HS-5 (cell line): ENCODE measurements around the gene CUL1.
A peak's percentile ranks its signal among the peaks of the same experiment; 100 is the strongest.

Experiments
- DNase-seq: peaks from one replicate; pipeline ENCODE4 v3.0.0-alpha.2; 2012; ENCODE audit warnings: low read depth

Gene CUL1

GRCh38 chr7:148718431-148718830 is 19.7 kb downstream of the CUL1 start:
- no peak for DNase-seq

- no peak for DNase-seq
Observed at GRCh38 chr7:148719753-148720152, 21.1 kb downstream of the CUL1 start.

DNA sequence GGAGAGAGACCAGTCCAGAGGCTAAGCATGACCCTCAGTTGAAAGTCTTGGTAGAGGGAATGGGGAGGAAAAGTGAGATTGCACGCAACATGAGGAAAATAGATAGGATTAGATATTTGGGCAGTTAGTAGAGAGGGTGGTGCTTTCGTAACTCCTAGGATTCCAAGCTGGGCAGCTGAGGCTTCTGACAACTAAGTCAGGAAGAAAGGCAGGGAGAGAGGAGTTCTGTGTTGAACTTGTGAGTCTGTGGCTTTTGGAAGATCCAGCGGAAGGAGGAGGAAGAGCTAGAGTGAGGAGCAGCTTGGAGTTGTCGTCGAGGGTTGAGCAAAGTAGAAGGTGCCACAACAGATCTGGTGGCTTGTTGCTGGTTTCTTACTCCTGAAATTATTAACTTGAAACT is 21.8 kb downstream of the CUL1 start:
- no peak for DNase-seq

- no peak for DNase-seq
Observed at GRCh38 chr7:148721390-148721789, 22.7 kb downstream of the CUL1 start.

GRCh38 chr7:148722340-148723165 is 23.9 kb downstream of the CUL1 start:
- no peak for DNase-seq

- no peak for DNase-seq
Observed at GRCh38 chr7:148723166-148723559, 24.5 kb downstream of the CUL1 start.

- no peak for DNase-seq
Observed at GRCh38 chr7:148723846-148724245, 25.1 kb downstream of the CUL1 start.

DNA sequence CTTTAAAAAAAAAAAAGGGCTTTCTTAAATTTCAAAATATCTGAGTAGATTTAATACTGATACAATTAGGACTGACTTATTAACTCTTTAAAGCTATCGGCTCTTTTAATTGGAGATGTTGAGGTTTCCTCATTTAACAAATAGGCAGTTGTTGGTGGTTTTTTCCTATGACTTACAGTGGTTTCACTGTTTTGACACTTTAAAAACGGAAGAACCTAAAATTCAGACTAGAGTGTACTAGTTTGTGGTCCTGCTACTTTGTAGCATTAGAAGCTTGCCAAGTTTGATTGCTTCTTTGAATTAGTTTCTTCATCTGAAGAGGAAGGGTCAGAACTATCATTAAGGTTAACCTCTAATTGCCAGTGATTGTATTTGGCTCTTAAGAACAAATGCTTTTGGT is 27.7 kb downstream of the CUL1 start:
- no peak for DNase-seq

GRCh38 chr7:148727501-148728278 is 29.0 kb downstream of the CUL1 start:
- DNase-seq = no peak

GRCh38 chr7:148729984-148730733 is 31.5 kb downstream of the CUL1 start:
- peak; percentile 0 for DNase-seq

GRCh38 chr7:148732862-148733261 is 34.2 kb downstream of the CUL1 start:
- DNase-seq = no peak

DNA sequence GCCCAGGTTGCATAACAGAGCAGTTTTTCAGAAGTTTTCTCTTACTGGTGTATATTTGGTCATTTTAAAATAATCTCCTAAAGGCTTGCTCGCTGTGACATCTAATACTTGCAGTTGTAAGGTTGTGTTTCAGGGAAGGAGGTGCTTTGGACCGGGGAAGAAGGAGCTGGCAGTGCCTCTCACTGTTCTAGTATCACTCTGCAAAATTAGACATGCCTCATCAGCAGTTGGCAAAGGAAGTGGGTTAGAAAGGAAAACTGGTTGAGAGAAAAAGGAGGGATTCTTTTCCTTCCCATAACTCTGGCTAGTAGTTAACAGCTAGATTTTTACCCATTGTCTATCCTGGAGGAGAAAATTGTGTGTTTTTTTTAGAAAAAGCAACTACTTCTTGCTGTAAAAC is 34.8 kb downstream of the CUL1 start:
- no peak for DNase-seq

DNA sequence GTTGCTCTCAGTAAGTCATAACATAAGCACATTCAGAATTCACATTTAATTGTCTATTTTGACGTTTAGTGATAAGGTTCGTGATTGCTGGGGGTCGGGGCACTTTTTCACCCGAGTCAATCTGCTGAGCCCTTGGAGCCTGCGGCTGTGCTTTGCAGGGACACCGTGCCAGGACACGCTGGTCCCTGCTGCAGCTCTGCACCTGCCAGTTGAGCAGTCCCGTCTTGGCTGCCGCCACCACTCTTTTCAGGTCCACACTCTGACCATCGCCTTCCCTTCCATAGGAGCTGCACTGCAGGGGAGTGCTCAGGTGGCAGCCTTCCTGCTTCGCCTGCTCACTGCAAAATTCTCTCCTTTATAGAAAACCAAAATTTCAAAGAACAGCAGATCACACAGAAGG is 36.4 kb downstream of the CUL1 start:
- DNase-seq = no peak

DNA sequence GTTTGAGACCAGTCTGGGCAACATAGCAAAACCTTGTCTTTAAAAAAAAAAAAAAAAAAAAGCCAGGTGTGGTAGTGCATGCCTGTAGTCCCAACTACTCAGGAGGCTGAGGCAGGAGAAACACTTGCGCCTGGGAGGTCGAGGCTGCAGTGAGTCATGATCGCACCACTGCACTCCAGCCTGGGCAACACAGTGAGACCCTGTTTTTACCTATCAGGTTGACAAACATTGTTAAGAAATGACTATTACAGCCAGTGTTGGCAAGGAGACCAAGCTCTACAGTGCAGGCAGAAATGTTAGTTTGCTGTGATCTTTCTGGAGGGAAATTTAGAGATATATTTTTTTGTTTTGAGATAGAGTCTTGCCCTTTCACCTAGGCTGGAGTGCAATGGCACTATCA is 37.3 kb downstream of the CUL1 start:
- no peak for DNase-seq

DNA sequence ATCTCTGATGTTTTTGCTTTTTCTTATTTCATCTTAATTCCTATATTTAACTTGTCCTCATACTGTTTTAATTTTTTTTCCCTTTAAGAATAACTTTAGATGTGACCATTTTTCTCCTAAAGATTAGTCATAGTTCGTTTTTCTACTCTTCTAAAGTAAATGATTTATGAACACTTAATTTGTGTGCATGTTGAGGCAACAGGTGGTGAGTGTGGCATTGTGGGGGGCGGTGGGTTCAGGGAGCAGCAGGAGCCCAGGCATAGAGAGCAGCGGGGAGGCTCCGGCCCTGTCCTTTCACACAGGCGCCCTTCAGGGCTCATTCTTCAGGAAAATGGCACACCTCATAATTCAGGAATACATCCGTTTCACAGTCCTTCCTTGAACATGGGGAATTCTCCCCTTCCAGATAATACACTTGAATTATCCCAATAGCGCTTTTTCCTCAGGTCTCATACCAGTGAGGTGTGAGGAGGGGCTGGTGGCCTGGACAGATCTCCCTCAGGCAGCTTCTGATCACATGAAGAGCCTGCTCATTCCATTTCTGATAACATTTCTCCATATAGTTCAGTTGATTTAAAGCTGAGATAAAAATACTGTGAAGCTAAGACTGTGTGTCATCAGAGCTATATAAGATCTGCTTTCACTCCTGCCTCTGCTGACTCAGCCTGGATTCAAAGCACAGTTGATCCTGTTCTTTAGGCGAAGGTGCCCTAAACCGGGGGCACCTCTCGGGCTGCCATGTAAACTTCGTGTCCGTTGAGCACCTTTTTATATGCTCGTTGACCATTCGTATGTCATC is 40.2 kb downstream of the CUL1 start:
- no peak for DNase-seq

DNA sequence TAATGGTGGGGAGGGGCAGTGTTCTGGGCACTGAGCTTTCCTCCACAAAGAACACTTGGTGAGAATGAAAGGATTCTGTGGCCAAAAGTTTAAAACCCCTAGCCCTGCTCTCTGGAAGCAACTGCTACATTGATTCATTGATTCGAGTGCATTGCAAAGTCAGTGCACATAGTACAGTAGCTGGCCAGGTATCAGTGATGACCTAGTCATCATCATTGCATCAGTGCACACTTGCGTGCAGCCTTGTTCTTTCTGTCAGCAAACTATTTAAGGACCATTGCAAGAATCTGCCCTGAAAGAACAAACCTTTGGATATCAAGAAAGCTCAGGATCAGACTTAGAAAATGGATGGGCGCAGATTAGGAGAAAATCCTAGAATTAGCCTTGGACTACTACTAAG is 47.4 kb downstream of the CUL1 start:
- no peak for DNase-seq

- DNase-seq = no peak
Observed at GRCh38 chr7:148747274-148747673, 48.6 kb downstream of the CUL1 start.

GRCh38 chr7:148750442-148751355 is 52.0 kb downstream of the CUL1 start:
- DNase-seq = no peak

- no peak for DNase-seq
Observed at GRCh38 chr7:148753224-148753623, 54.5 kb downstream of the CUL1 start.

GRCh38 chr7:148754912-148755311 is 56.2 kb downstream of the CUL1 start:
- DNase-seq = no peak
